ENCODE results near the gene KRT6A.

- TF ChIP-seq RAD21 (conservative IDR thresholded peaks at IDR 0.05 in 1 of 2, IDR thresholded peaks at IDR 0.05 in 1 of 2) (no peak), CTCF (IDR thresholded peaks at IDR 0.05) (no peak), TP53 (CRISPR knock-in tag; IDR thresholded peaks at IDR 0.05) (no peak), POLR2A (IDR thresholded peaks at IDR 0.05; ENCODE audit: low read length) (no peak)
Observed at GRCh38 chr12:52477651-52478050, 15.4 kb downstream of the KRT6A start.
